Measurements from ENCODE around the gene EEFSEC. TPM values are rescaled to one million over a fixed set of nuclear protein-coding genes. Genes with fewer than 3 reads are reported as not detected.
A peak's percentile ranks its signal among the peaks of the same experiment; 100 is the strongest.

EEFSEC gene
- total and polyA plus RNA-seq, 10 donors: 8.5 to 19.2 (median 14.2) TPM

GRCh38 chr3:128349963-128350599, 196.8 kb downstream of the EEFSEC start:
- no peaks in the 10 kb centered on the region for H3K27me3 ChIP-seq (replicated peaks in 1 of 7)
- intact Hi-C loops (cut with DNase I; ENCODE audit: low total_unique reads): no loop called here
- H3K36me3 ChIP-seq: peaks cover 0 to 45% (median 0%) of the 10 kb centered on the region in 6 donors
- peak; percentile 62 for DNase-seq
- no peaks in the 10 kb centered on the region for H3K9me3 ChIP-seq
- no peak overlapping the region for H3K27ac ChIP-seq
- no peak overlapping the region for H3K4me3 ChIP-seq
- TF ChIP-seq CTCF (IDR thresholded peaks at IDR 0.05 in 8 of 11, conservative IDR thresholded peaks at IDR 0.05 in 3 of 11): no peak
- no peak for TF ChIP-seq POLR2A (IDR thresholded peaks at IDR 0.05)
- TF ChIP-seq POLR2AphosphoS5 (IDR thresholded peaks at IDR 0.05): no peak
- WGBS, 5 donors: 89 to 99% (median 98%) methylated on average over 3 to 12 of the region's 12 CpGs
- peaks cover 0 to 23% (median 13%) of the 10 kb centered on the region in 6 donors for H3K4me1 ChIP-seq

GRCh38 chr3:128351546-128351945, 198.3 kb downstream of the EEFSEC start:
- H3K36me3 ChIP-seq: peaks cover 0 to 45% (median 0%) of the 10 kb centered on the region in 6 donors
- TF ChIP-seq POLR2A (IDR thresholded peaks at IDR 0.05) (no peak), CTCF (IDR thresholded peaks at IDR 0.05 in 8 of 11, conservative IDR thresholded peaks at IDR 0.05 in 3 of 11) (no peak), POLR2AphosphoS5 (IDR thresholded peaks at IDR 0.05) (no peak)
- no peaks in the 10 kb centered on the region for H3K9me3 ChIP-seq
- DNase-seq: peak; percentile 41
- peaks cover 0 to 23% (median 13%) of the 10 kb centered on the region in 6 donors for H3K4me1 ChIP-seq
- intact Hi-C loops (cut with DNase I; ENCODE audit: low total_unique reads): no loop called here
- no peaks in the 10 kb centered on the region for H3K27me3 ChIP-seq (replicated peaks in 1 of 7)
- WGBS, 5 donors: 94 to 97% (median 95%) methylated on average over 6 to 7 of the region's 7 CpGs
- no peak overlapping the region for H3K27ac ChIP-seq
- no peak overlapping the region for H3K4me3 ChIP-seq

- Histone ChIP-seq H3K4me1 (peaks cover 0 to 23% (median 13%) of the 10 kb centered on the region in 6 donors), H3K27ac (no peak overlapping the region), H3K9me3 (no peaks in the 10 kb centered on the region), H3K27me3 (replicated peaks in 1 of 7) (no peaks in the 10 kb centered on the region), H3K4me3 (no peak overlapping the region), H3K36me3 (peaks cover 0 to 48% (median 0%) of the 10 kb centered on the region in 6 donors)
- peak; percentile 66 for DNase-seq
- 96 to 99% (median 97%) methylated on average over 4 to 8 of the region's 8 CpGs for WGBS, 5 donors
- intact Hi-C loops (cut with DNase I; ENCODE audit: low total_unique reads): no loop called here
- TF ChIP-seq CTCF (IDR thresholded peaks at IDR 0.05 in 8 of 11, conservative IDR thresholded peaks at IDR 0.05 in 3 of 11) (no peak), POLR2AphosphoS5 (IDR thresholded peaks at IDR 0.05) (no peak), POLR2A (IDR thresholded peaks at IDR 0.05) (no peak)
Observed at GRCh38 chr3:128352326-128352725, 199.0 kb downstream of the EEFSEC start.

- Histone ChIP-seq H3K4me3 (no peak overlapping the region), H3K36me3 (peaks cover 0 to 59% (median 6%) of the 10 kb centered on the region in 6 donors), H3K27me3 (replicated peaks in 1 of 7) (no peaks in the 10 kb centered on the region), H3K9me3 (no peaks in the 10 kb centered on the region), H3K4me1 (peaks cover 0 to 22% (median 13%) of the 10 kb centered on the region in 6 donors), H3K27ac (no peak overlapping the region)
- DNase-seq: peak; percentile 47
- TF ChIP-seq CTCF (IDR thresholded peaks at IDR 0.05 in 8 of 11, conservative IDR thresholded peaks at IDR 0.05 in 3 of 11): no peak
- no peak for TF ChIP-seq POLR2AphosphoS5 (IDR thresholded peaks at IDR 0.05)
- no peak for TF ChIP-seq POLR2A (IDR thresholded peaks at IDR 0.05)
- whole genome bisulfite sequencing, 5 donors: 60 to 88% (median 81%) methylated on average over 7 to 8 of the region's 8 CpGs
- intact Hi-C loops (cut with DNase I; ENCODE audit: low total_unique reads): no loop called here
Observed at GRCh38 chr3:128353361-128353965, 200.2 kb downstream of the EEFSEC start.
